Measurements from ENCODE around the gene MISP3.

The MISP3 gene

GRCh38 chr19:14094854-14095253 is 22.3 kb downstream of the MISP3 start:
- Histone ChIP-seq H3K27me3 (ENCODE audit: insufficient read depth, poor library complexity, severe bottlenecking) (no peaks in the 10 kb centered on the region), H3K4me3 (ENCODE audit: severe bottlenecking) (no peak overlapping the region), H3K9me3 (ENCODE audit: severe bottlenecking) (no peaks in the 10 kb centered on the region), H3K36me3 (ENCODE audit: low read depth) (peaks cover 6% of the 10 kb centered on the region; the same call in 1 of the 2 replicates), H3K4me1 (ENCODE audit: insufficient read depth, poor library complexity, severe bottlenecking) (no peaks in the 10 kb centered on the region), H3K27ac (ENCODE audit: poor library complexity, severe bottlenecking) (no peak overlapping the region)
- ATAC-seq (ENCODE audit: low read depth) (no peak), DNase-seq (ENCODE audit: low spot score) (no peak)
- no peak for TF ChIP-seq CTCF (IDR thresholded peaks at IDR 0.05; ENCODE audit: poor library complexity, severe bottlenecking)

GRCh38 chr19:14096272-14096992 is 23.8 kb downstream of the MISP3 start:
- no peaks in the 10 kb centered on the region for H3K4me1 ChIP-seq (ENCODE audit: insufficient read depth, poor library complexity, severe bottlenecking)
- H3K27ac ChIP-seq (ENCODE audit: poor library complexity, severe bottlenecking): no peak overlapping the region
- ATAC-seq (ENCODE audit: low read depth) (no peak; the same call in 2 of the 3 replicates), DNase-seq (ENCODE audit: low spot score) (no peak)
- no peaks in the 10 kb centered on the region for H3K27me3 ChIP-seq (ENCODE audit: insufficient read depth, poor library complexity, severe bottlenecking)
- H3K9me3 ChIP-seq (ENCODE audit: severe bottlenecking): no peaks in the 10 kb centered on the region
- H3K36me3 ChIP-seq (ENCODE audit: low read depth): peaks cover 17% of the 10 kb centered on the region
- TF ChIP-seq CTCF (IDR thresholded peaks at IDR 0.05; ENCODE audit: poor library complexity, severe bottlenecking): peak; percentile 15
- no peak overlapping the region for H3K4me3 ChIP-seq (ENCODE audit: severe bottlenecking)

GRCh38 chr19:14097532-14098151 is 25.1 kb downstream of the MISP3 start:
- Histone ChIP-seq H3K27ac (ENCODE audit: poor library complexity, severe bottlenecking) (no peak overlapping the region), H3K4me3 (ENCODE audit: severe bottlenecking) (no peak overlapping the region), H3K36me3 (ENCODE audit: low read depth) (peaks cover 24% of the 10 kb centered on the region), H3K4me1 (ENCODE audit: insufficient read depth, poor library complexity, severe bottlenecking) (no peaks in the 10 kb centered on the region), H3K27me3 (ENCODE audit: insufficient read depth, poor library complexity, severe bottlenecking) (no peaks in the 10 kb centered on the region), H3K9me3 (ENCODE audit: severe bottlenecking) (no peaks in the 10 kb centered on the region)
- no peak for TF ChIP-seq CTCF (IDR thresholded peaks at IDR 0.05; ENCODE audit: poor library complexity, severe bottlenecking)
- DNase-seq (ENCODE audit: low spot score) (no peak), ATAC-seq (ENCODE audit: low read depth) (no peak)

- ATAC-seq (ENCODE audit: low read depth) (no peak), DNase-seq (ENCODE audit: low spot score) (no peak)
- no peak overlapping the region for H3K4me3 ChIP-seq (ENCODE audit: severe bottlenecking)
- no peaks in the 10 kb centered on the region for H3K9me3 ChIP-seq (ENCODE audit: severe bottlenecking)
- H3K4me1 ChIP-seq (ENCODE audit: insufficient read depth, poor library complexity, severe bottlenecking): no peaks in the 10 kb centered on the region
- no peak for TF ChIP-seq CTCF (IDR thresholded peaks at IDR 0.05; ENCODE audit: poor library complexity, severe bottlenecking)
- H3K36me3 ChIP-seq (ENCODE audit: low read depth): peaks cover 30% of the 10 kb centered on the region
- no peaks in the 10 kb centered on the region for H3K27me3 ChIP-seq (ENCODE audit: insufficient read depth, poor library complexity, severe bottlenecking)
- H3K27ac ChIP-seq (ENCODE audit: poor library complexity, severe bottlenecking): no peak overlapping the region
Observed at GRCh38 chr19:14101003-14101545, 28.5 kb downstream of the MISP3 start.
